SK-N-SH treated with all-trans-retinoic acid at 6 μM for 48 hours (cell line): ENCODE measurements around the gene AP2M1.

Experiments used
- ATAC-seq: fragments of 200-7000 bp; cut with Tn5 transposase; 3 replicates; pipeline ENCODE4 v1.9.1; 2020; ENCODE audit warnings: mild to moderate bottlenecking, moderate library complexity
- ARNTL ChIP-seq: fragments of 450-650 bp; formaldehyde crosslinking; IDR thresholded peaks from 2 replicates; pipeline ENCODE4 v1.5.0; 2020; ENCODE audit warnings: low read depth, mild to moderate bottlenecking, moderate library complexity, borderline replicate concordance
- BACH2 ChIP-seq: fragments of 250-450 bp; sonication (Bioruptor Pico); IDR thresholded peaks from 2 replicates; pipeline ENCODE4 v1.9.0; 2021; ENCODE audit warnings: mild to moderate bottlenecking, borderline replicate concordance
- CSDC2 ChIP-seq: fragments of 250-450 bp; sonication (Bioruptor Pico); IDR thresholded peaks from 2 replicates; pipeline ENCODE4 v1.5.0; 2020; ENCODE audit warnings: mild to moderate bottlenecking, moderate library complexity
- CSRNP3 ChIP-seq: fragments of 250-450 bp; sonication (Bioruptor Pico); IDR thresholded peaks from 2 replicates; pipeline ENCODE4 v1.5.1; 2021; ENCODE audit warnings: mild to moderate bottlenecking, moderate library complexity
- ESRRG ChIP-seq: fragments of 250-450 bp; sonication (Bioruptor Pico); IDR thresholded peaks from 2 replicates; pipeline ENCODE4 v1.6.1; 2021; ENCODE audit warnings: mild to moderate bottlenecking
- GLIS3 ChIP-seq: fragments of 250-450 bp; sonication (Bioruptor Pico); IDR thresholded peaks from 2 replicates; pipeline ENCODE4 v1.5.0; 2020; ENCODE audit warnings: mild to moderate bottlenecking, moderate library complexity
- ISL1 ChIP-seq: fragments of 250-450 bp; sonication (Bioruptor Pico); IDR thresholded peaks from 2 replicates; pipeline ENCODE4 v2.1.2; 2022; ENCODE audit warnings: mild to moderate bottlenecking, moderate library complexity
- OSR1 ChIP-seq: fragments of 250-450 bp; sonication (Bioruptor Pico); IDR thresholded peaks from 2 replicates; pipeline ENCODE4 v1.8.0; 2022; ENCODE audit warnings: moderate library complexity, mild to moderate bottlenecking, inconsistent platforms
- PATZ1 ChIP-seq: fragments of 250-450 bp; sonication (Bioruptor Pico); IDR thresholded peaks from 2 replicates; pipeline ENCODE4 v1.8.0; 2020; ENCODE audit warnings: mild to moderate bottlenecking, moderate library complexity, borderline replicate concordance
- PPARA ChIP-seq: fragments of 250-450 bp; sonication (Bioruptor Pico); IDR thresholded peaks from 2 replicates; pipeline ENCODE4 v1.5.0; 2020; ENCODE audit warnings: mild to moderate bottlenecking, borderline replicate concordance
- RARB ChIP-seq: fragments of 250-450 bp; sonication (Bioruptor Pico); IDR thresholded peaks from 2 replicates; pipeline ENCODE4 v1.8.0; 2021; ENCODE audit warnings: mild to moderate bottlenecking, moderate library complexity
- SNAI2 ChIP-seq: fragments of 250-450 bp; sonication (Bioruptor Pico); IDR thresholded peaks from 2 replicates; pipeline ENCODE4 v1.5.0; 2020; ENCODE audit warnings: mild to moderate bottlenecking, moderate library complexity
- TOX ChIP-seq: fragments of 250-450 bp; sonication (Bioruptor Pico); IDR thresholded peaks from 2 replicates; pipeline ENCODE4 v1.8.0; 2021; ENCODE audit warnings: mild to moderate bottlenecking, moderate library complexity, borderline replicate concordance
- TSHZ2 ChIP-seq: fragments of 250-450 bp; sonication (Bioruptor Pico); IDR thresholded peaks from 2 replicates; pipeline ENCODE4 v1.5.0; 2020; ENCODE audit warnings: mild to moderate bottlenecking, moderate library complexity
- ZC3H10 ChIP-seq: fragments of 250-450 bp; sonication (Bioruptor Pico); IDR thresholded peaks from 2 replicates; pipeline ENCODE4 v1.5.1; 2021; ENCODE audit warnings: mild to moderate bottlenecking, moderate library complexity
- ZFP3 ChIP-seq: fragments of 250-450 bp; sonication (Bioruptor Pico); IDR thresholded peaks from 2 replicates; pipeline ENCODE4 v1.5.0; 2020; ENCODE audit warnings: mild to moderate bottlenecking, moderate library complexity
- ZNF565 ChIP-seq: fragments of 450-650 bp; formaldehyde crosslinking; conservative IDR thresholded peaks from 2 replicates; pipeline ENCODE4 v1.5.0; 2020; ENCODE audit warnings: low read depth, mild to moderate bottlenecking, moderate library complexity
- ZNF70 ChIP-seq: fragments of 450-650 bp; formaldehyde crosslinking; IDR thresholded peaks from 2 replicates; pipeline ENCODE4 v1.5.0; 2020; ENCODE audit warnings: mild to moderate bottlenecking, moderate library complexity
- ZNF8 ChIP-seq: fragments of 450-650 bp; formaldehyde crosslinking; IDR thresholded peaks from 2 replicates; pipeline ENCODE4 v1.5.0; 2020; ENCODE audit warnings: mild to moderate bottlenecking, moderate library complexity

AP2M1 gene

GRCh38 chr3:184172681-184173373, 1.8 kb upstream of the AP2M1 start:
- TF ChIP-seq ESRRG (CRISPR knock-in tag) (no peak), ZNF70 (no peak), ZNF8 (CRISPR knock-in tag) (no peak), TOX (no peak), CSRNP3 (CRISPR knock-in tag) (no peak), OSR1 (CRISPR knock-in tag) (no peak), ZFP3 (CRISPR knock-in tag) (no peak), RARB (CRISPR knock-in tag) (no peak), BACH2 (CRISPR knock-in tag) (no peak), PATZ1 (CRISPR knock-in tag) (no peak), SNAI2 (CRISPR knock-in tag) (no peak), PPARA (CRISPR knock-in tag) (no peak), ARNTL (CRISPR knock-in tag) (no peak), ZNF565 (CRISPR knock-in tag) (no peak), TSHZ2 (no peak), GLIS3 (CRISPR knock-in tag) (no peak), ZC3H10 (CRISPR knock-in tag) (no peak), CSDC2 (CRISPR knock-in tag) (no peak)
- no peak for ATAC-seq

GRCh38 chr3:184173374-184173722, 1.3 kb upstream of the AP2M1 start:
- no peak for TF ChIP-seq GLIS3 (CRISPR knock-in tag)
- no peak for ATAC-seq

GRCh38 chr3:184174284-184174645, 390 bp upstream of the AP2M1 start:
- TF ChIP-seq ESRRG (CRISPR knock-in tag) (no peak), SNAI2 (CRISPR knock-in tag) (no peak), ISL1 (CRISPR knock-in tag) (no peak), PATZ1 (CRISPR knock-in tag) (no peak), CSRNP3 (CRISPR knock-in tag) (no peak)
- no peak for ATAC-seq

GRCh38 chr3:184175506-184175905, 851 bp downstream of the AP2M1 start:
- TF ChIP-seq ZNF565 (CRISPR knock-in tag): no peak
- no peak for TF ChIP-seq ZC3H10 (CRISPR knock-in tag)
- TF ChIP-seq CSDC2 (CRISPR knock-in tag): no peak
- no peak for TF ChIP-seq ZNF8 (CRISPR knock-in tag)
- no peak for ATAC-seq
